DOHH2 (cell line): ENCODE results near the gene DIP2C.

Experiments used
- H3F3A ChIP-seq: fragments of 200-600 bp; sonication (generic), shearing (Covaris generic); 2 replicates; pipeline ENCODE4 v1.6.0; 2016; ENCODE audit warnings: antibody characterized with exemption, mild to moderate bottlenecking; ENCODE audit not compliant: control insufficient read depth, insufficient read depth
- H3K27ac ChIP-seq: fragments of 200-600 bp; sonication (generic); 2 replicates; pipeline ENCODE4 v1.5.1; 2014; ENCODE audit warnings: low read depth, mild to moderate bottlenecking, low read length, moderate library complexity
- H3K27me3 ChIP-seq: fragments of 200-600 bp; sonication (generic); 2 replicates; pipeline ENCODE4 v1.6.1; 2014; ENCODE audit warnings: mild to moderate bottlenecking, low read length, mixed read lengths; ENCODE audit not compliant: control insufficient read depth
- H3K36me3 ChIP-seq: fragments of 200-600 bp; sonication (generic); 2 replicates; pipeline ENCODE4 v1.6.1; 2014; ENCODE audit warnings: mild to moderate bottlenecking, low read length, moderate library complexity, mixed read lengths; ENCODE audit not compliant: control insufficient read depth
- H3K4me1 ChIP-seq: fragments of 200-600 bp; sonication (generic); 2 replicates; pipeline ENCODE4 v1.6.1; 2014; ENCODE audit warnings: mild to moderate bottlenecking, low read length, mixed read lengths; ENCODE audit not compliant: control insufficient read depth
- H3K4me2 ChIP-seq: fragments of 200-600 bp; sonication (generic); 2 replicates; pipeline ENCODE4 v1.6.0; 2014; ENCODE audit warnings: mild to moderate bottlenecking, low read length, moderate library complexity
- H3K4me3 ChIP-seq: fragments of 200-600 bp; sonication (generic); 2 replicates; pipeline ENCODE4 v1.5.1; 2014; ENCODE audit warnings: mild to moderate bottlenecking, low read length, mixed read lengths
- H3K79me2 ChIP-seq: fragments of 200-600 bp; sonication (generic); 2 replicates; pipeline ENCODE4 v1.6.1; 2014; ENCODE audit warnings: mild to moderate bottlenecking, low read length, mixed read lengths; ENCODE audit not compliant: control insufficient read depth
- H3K9me2 ChIP-seq: fragments of 200-600 bp; sonication (generic); replicated peaks from 2 replicates; pipeline ENCODE4 v1.6.1; 2014; ENCODE audit warnings: mild to moderate bottlenecking, low read length, mixed read lengths; ENCODE audit not compliant: control insufficient read depth
- H3K9me3 ChIP-seq: fragments of 200-600 bp; sonication (generic); 2 replicates; pipeline ENCODE4 v1.6.1; 2014; ENCODE audit warnings: antibody characterized with exemption, low read length, mixed read lengths; ENCODE audit not compliant: control insufficient read depth, insufficient read depth
- H4K20me1 ChIP-seq: fragments of 200-600 bp; sonication (generic); 2 replicates; pipeline ENCODE4 v1.6.0; 2014; ENCODE audit warnings: low read depth, mild to moderate bottlenecking, antibody characterized with exemption, low read length, moderate library complexity; ENCODE audit not compliant: control insufficient read depth, insufficient read depth
- CTCF ChIP-seq: fragments of 200-600 bp; sonication (generic); IDR thresholded peaks from one replicate; pipeline ENCODE4 v1.5.1; 2014; ENCODE audit warnings: antibody characterized with exemption, mild to moderate bottlenecking, low read depth, low read length; ENCODE audit not compliant: poor library complexity, severe bottlenecking
- EZH2phosphoT487 ChIP-seq: fragments of 200-600 bp; sonication (generic); IDR thresholded peaks from 2 replicates; pipeline ENCODE4 v1.6.1; 2017; ENCODE audit warnings: borderline replicate concordance, mild to moderate bottlenecking, antibody characterized with exemption, low read length, moderate library complexity, mixed read lengths

Gene DIP2C

GRCh38 chr10:541041-541440, 148.4 kb downstream of the DIP2C start:
- H3K27me3 ChIP-seq = no peaks in the 10 kb centered on the region
- no peaks in the 10 kb centered on the region; the same call in 1 of the 2 replicates for H3K79me2 ChIP-seq
- H4K20me1 ChIP-seq = no peaks in the 10 kb centered on the region
- no peak for TF ChIP-seq EZH2phosphoT487
- TF ChIP-seq CTCF = no peak
- H3K9me2 ChIP-seq = no peaks in the 10 kb centered on the region
- H3K4me3 ChIP-seq = peak overlapping the region; percentile 71
- no peaks in the 10 kb centered on the region for H3K36me3 ChIP-seq
- H3K4me1 ChIP-seq = peaks cover 72% of the 10 kb centered on the region
- no peaks in the 10 kb centered on the region for H3K9me3 ChIP-seq
- H3F3A ChIP-seq = peaks cover 4% of the 10 kb centered on the region
- H3K4me2 ChIP-seq = peak overlapping the region; percentile 90
- peak overlapping the region; percentile 70 for H3K27ac ChIP-seq

GRCh38 chr10:538895-539294, 150.6 kb downstream of the DIP2C start:
- Histone ChIP-seq H3F3A (peaks cover 4% of the 10 kb centered on the region), H3K9me2 (no peaks in the 10 kb centered on the region), H3K9me3 (no peaks in the 10 kb centered on the region), H3K27ac (no peak overlapping the region), H3K4me3 (no peak overlapping the region), H3K79me2 (no peaks in the 10 kb centered on the region; the same call in 1 of the 2 replicates), H3K4me2 (no peak overlapping the region), H3K27me3 (no peaks in the 10 kb centered on the region), H3K4me1 (peaks cover 77% of the 10 kb centered on the region), H3K36me3 (no peaks in the 10 kb centered on the region), H4K20me1 (no peaks in the 10 kb centered on the region)
- TF ChIP-seq EZH2phosphoT487 = no peak

- H3K9me3 ChIP-seq = no peaks in the 10 kb centered on the region
- no peaks in the 10 kb centered on the region for H3K9me2 ChIP-seq
- no peak overlapping the region for H3K27ac ChIP-seq
- no peak overlapping the region for H3K4me3 ChIP-seq
- H3K36me3 ChIP-seq = no peaks in the 10 kb centered on the region
- peaks cover 4% of the 10 kb centered on the region for H3F3A ChIP-seq
- H3K4me1 ChIP-seq = peaks cover 64% of the 10 kb centered on the region
- H3K4me2 ChIP-seq = no peak overlapping the region
- H3K79me2 ChIP-seq = no peaks in the 10 kb centered on the region; the same call in 1 of the 2 replicates
- TF ChIP-seq EZH2phosphoT487 = no peak
- no peak for TF ChIP-seq CTCF
- no peaks in the 10 kb centered on the region for H4K20me1 ChIP-seq
- no peaks in the 10 kb centered on the region for H3K27me3 ChIP-seq
Measured at GRCh38 chr10:536935-537334, 152.5 kb downstream of the DIP2C start.

GRCh38 chr10:536371-536925, 153.0 kb downstream of the DIP2C start:
- Histone ChIP-seq H3K4me2 (no peak overlapping the region), H3K4me1 (peaks cover 59% of the 10 kb centered on the region), H4K20me1 (no peaks in the 10 kb centered on the region), H3K9me3 (no peaks in the 10 kb centered on the region), H3K27ac (no peak overlapping the region), H3K9me2 (no peaks in the 10 kb centered on the region), H3K4me3 (no peak overlapping the region), H3K79me2 (no peaks in the 10 kb centered on the region; the same call in 1 of the 2 replicates), H3F3A (peaks cover 4% of the 10 kb centered on the region), H3K27me3 (no peaks in the 10 kb centered on the region), H3K36me3 (no peaks in the 10 kb centered on the region)
- TF ChIP-seq EZH2phosphoT487 (no peak), CTCF (no peak)
